ENCODE data around the gene RITA1.

The RITA1 gene

GRCh38 chr12:113232840-113233585 is 47.5 kb downstream of the RITA1 start:
- no peaks in the 10 kb centered on the region for H3K9me3 ChIP-seq
- peaks cover 10 to 18% of the 10 kb centered on the region in 2 experiments for H3K4me1 ChIP-seq (ENCODE audit: control insufficient read depth in 1 of 2, insufficient read depth in 1 of 2, low read depth in 1 of 2, low read length in 1 of 2)
- H3K27ac ChIP-seq, result peak overlapping the region; percentile 57
- no peaks in the 10 kb centered on the region for H3K36me3 ChIP-seq
- H3K27me3 ChIP-seq, result no peaks in the 10 kb centered on the region
- TF ChIP-seq CTCF (IDR thresholded peaks at IDR 0.05), result no peak
- H3K4me3 ChIP-seq (ENCODE audit: low read depth in 1 of 2, low read length in 1 of 2), result peak overlapping the region; percentile 49 to 60

DNA sequence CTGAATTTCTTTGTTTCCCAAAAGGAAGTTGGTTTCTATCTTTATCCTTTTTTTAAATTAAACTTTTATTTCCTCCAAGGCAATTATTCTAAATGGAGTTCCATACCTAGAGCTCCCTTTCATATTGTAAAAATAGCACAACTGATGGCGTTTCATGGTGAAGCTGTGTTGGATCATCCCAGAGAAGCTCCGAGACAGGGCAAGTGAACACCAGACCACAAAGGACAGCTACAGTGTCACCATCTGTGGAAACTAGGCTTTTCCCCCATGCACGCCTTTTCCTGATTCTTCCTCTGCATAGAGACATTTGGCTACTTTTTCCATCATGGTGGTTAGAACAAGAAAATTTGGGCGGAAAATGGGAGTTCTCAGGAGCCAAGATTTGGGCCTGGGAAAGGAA is 48.4 kb downstream of the RITA1 start:
- no peaks in the 10 kb centered on the region for H3K36me3 ChIP-seq
- H3K27ac ChIP-seq, result no peak overlapping the region
- no peak overlapping the region for H3K4me3 ChIP-seq (ENCODE audit: low read depth in 1 of 2, low read length in 1 of 2)
- no peak for TF ChIP-seq CTCF (IDR thresholded peaks at IDR 0.05)
- peaks cover 10 to 18% of the 10 kb centered on the region in 2 experiments for H3K4me1 ChIP-seq (ENCODE audit: control insufficient read depth in 1 of 2, insufficient read depth in 1 of 2, low read depth in 1 of 2, low read length in 1 of 2)
- no peaks in the 10 kb centered on the region for H3K27me3 ChIP-seq
- H3K9me3 ChIP-seq, result no peaks in the 10 kb centered on the region

DNA sequence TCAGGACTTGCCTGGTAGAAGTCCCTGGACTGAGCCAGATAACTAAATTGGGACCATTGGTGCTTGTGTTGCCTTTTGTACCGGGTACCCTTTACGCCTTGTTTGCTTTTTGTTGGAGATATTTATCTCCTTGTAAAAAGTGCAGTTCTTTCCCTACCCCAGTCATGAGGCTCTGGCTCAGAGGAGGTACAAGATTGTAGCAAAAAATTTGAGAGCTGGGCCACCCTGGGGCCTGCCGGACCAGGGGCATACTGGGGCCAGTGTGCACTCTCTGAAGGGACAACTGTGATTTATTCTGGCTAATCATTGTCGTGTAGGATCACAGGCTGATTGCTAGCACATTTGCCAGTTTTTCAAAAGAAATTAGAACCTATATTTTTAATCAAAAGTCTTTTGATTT is 49.0 kb downstream of the RITA1 start:
- Histone ChIP-seq H3K4me1 (ENCODE audit: control insufficient read depth in 1 of 2, insufficient read depth in 1 of 2, low read depth in 1 of 2, low read length in 1 of 2) (peaks cover 10 to 18% of the 10 kb centered on the region in 2 experiments), H3K27me3 (no peaks in the 10 kb centered on the region), H3K9me3 (no peaks in the 10 kb centered on the region), H3K36me3 (no peaks in the 10 kb centered on the region), H3K4me3 (ENCODE audit: low read depth in 1 of 2, low read length in 1 of 2) (no peak overlapping the region), H3K27ac (no peak overlapping the region)
- TF ChIP-seq CTCF (IDR thresholded peaks at IDR 0.05), result no peak

GRCh38 chr12:113235976-113236375 is 50.5 kb downstream of the RITA1 start:
- no peaks in the 10 kb centered on the region for H3K27me3 ChIP-seq
- no peak overlapping the region for H3K27ac ChIP-seq
- no peak for TF ChIP-seq CTCF (IDR thresholded peaks at IDR 0.05)
- H3K4me1 ChIP-seq (ENCODE audit: control insufficient read depth in 1 of 2, insufficient read depth in 1 of 2, low read depth in 1 of 2, low read length in 1 of 2), result peaks cover 10 to 15% of the 10 kb centered on the region in 2 experiments
- H3K4me3 ChIP-seq (ENCODE audit: low read depth in 1 of 2, low read length in 1 of 2), result no peak overlapping the region
- no peaks in the 10 kb centered on the region for H3K36me3 ChIP-seq
- no peaks in the 10 kb centered on the region for H3K9me3 ChIP-seq

- no peaks in the 10 kb centered on the region for H3K36me3 ChIP-seq
- no peaks in the 10 kb centered on the region for H3K27me3 ChIP-seq
- no peak overlapping the region for H3K27ac ChIP-seq
- H3K9me3 ChIP-seq, result no peaks in the 10 kb centered on the region
- H3K4me3 ChIP-seq (ENCODE audit: low read depth in 1 of 2, low read length in 1 of 2), result no peak overlapping the region
- TF ChIP-seq CTCF (IDR thresholded peaks at IDR 0.05), result no peak
- peaks cover 10 to 23% of the 10 kb centered on the region in 2 experiments for H3K4me1 ChIP-seq (ENCODE audit: control insufficient read depth in 1 of 2, insufficient read depth in 1 of 2, low read depth in 1 of 2, low read length in 1 of 2)
Observed at GRCh38 chr12:113236539-113237399, 51.2 kb downstream of the RITA1 start.

All from neutrophil (primary cell).